Subcutaneous abdominal adipose tissue (tissue), 5 donors: ENCODE results near the gene ST3GAL3.

Experiments used
- H3K27ac ChIP-seq: one replicate; pipeline ENCODE4 v1.7.0; 2013; ENCODE audit warnings: low read depth, mild to moderate bottlenecking, inconsistent platforms, low read length, moderate library complexity
- H3K27me3 ChIP-seq, 5 donors: one replicate each; pipeline ENCODE4 v1.7.0; 2013; ENCODE audit warnings: low read length in 5 of 5, inconsistent platforms in 1 of 5; ENCODE audit not compliant: control insufficient read depth in 5 of 5, insufficient read depth in 4 of 5
- H3K36me3 ChIP-seq, 5 donors: one replicate each; pipeline ENCODE4 v1.7.0; 2013; ENCODE audit warnings: low read length in 5 of 5; ENCODE audit not compliant: control insufficient read depth in 5 of 5, insufficient read depth in 5 of 5
- H3K4me1 ChIP-seq, 5 donors: one replicate each; pipeline ENCODE4 v1.7.0; 2013; ENCODE audit warnings: low read length in 5 of 5, mild to moderate bottlenecking in 3 of 5, moderate library complexity in 1 of 5; ENCODE audit not compliant: control insufficient read depth in 5 of 5, insufficient read depth in 5 of 5
- H3K4me3 ChIP-seq, 5 donors: one replicate each; pipeline ENCODE4 v1.7.0; 2013; ENCODE audit warnings: low read length in 5 of 5, low read depth in 1 of 5
- H3K9ac ChIP-seq, 5 donors: one replicate each; pipeline ENCODE4 v1.7.0; 2013; ENCODE audit warnings: low read length in 5 of 5, mild to moderate bottlenecking in 4 of 5, moderate library complexity in 3 of 5
- H3K9me3 ChIP-seq, 5 donors: one replicate each; pipeline ENCODE4 v1.7.0; 2013; ENCODE audit warnings: low read length in 5 of 5; ENCODE audit not compliant: control insufficient read depth in 5 of 5
- donor health status: healthy.
- donor health status: healthy.
- donor health status: healthy.
- donor health status: healthy.
- donor health status: healthy.

The ST3GAL3 gene

DNA sequence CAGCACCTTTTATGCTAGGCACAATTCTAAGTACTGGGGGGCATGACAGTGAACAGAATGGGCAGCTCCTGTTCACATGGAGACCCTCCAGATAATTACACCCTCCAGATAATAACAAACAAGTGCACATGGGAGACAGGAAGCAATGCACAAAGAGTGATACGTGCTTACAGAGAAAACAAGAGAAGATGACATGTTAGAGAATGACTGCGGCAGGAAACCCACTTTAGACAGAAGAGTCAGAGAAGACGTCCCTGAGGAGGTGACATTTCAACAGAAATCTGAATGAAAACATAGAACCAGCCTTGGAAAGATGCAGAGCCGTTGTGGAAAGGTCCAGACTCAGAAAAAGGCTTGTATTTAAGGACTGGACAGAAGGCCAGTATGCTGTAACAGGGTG lies 171.5 kb downstream of the ST3GAL3 start:
- no peak overlapping the region for H3K4me3 ChIP-seq
- H3K9ac ChIP-seq, result no peak overlapping the region
- no peak overlapping the region for H3K27ac ChIP-seq
- H3K4me1 ChIP-seq, result no peaks in the 10 kb centered on the region
- peaks cover 0 to 25% (median 8%) of the 10 kb centered on the region in 5 donors for H3K36me3 ChIP-seq
- H3K27me3 ChIP-seq, result no peaks in the 10 kb centered on the region
- H3K9me3 ChIP-seq, result no peaks in the 10 kb centered on the region

DNA sequence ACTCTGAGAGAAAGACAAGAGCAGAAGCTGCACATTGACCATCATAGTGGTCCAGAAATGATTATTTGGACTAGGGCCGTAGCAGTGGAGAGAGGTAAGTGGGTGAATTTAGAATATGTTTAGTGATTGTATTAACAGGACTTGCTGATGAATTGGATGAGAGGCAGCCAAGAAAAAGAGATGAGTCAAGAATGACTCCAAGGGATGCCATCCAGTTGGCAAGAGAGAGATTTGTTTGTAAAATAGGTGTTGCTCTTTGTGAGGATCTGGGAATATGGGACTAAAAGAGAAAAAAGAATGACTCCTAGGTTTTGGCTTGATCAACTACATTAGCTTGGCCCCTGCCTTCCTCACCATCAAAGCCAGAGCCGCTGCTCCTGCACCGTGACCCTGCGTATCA lies 172.1 kb downstream of the ST3GAL3 start:
- no peak overlapping the region for H3K4me3 ChIP-seq
- H3K9me3 ChIP-seq, result no peaks in the 10 kb centered on the region
- H3K27me3 ChIP-seq, result no peaks in the 10 kb centered on the region
- peaks cover 0 to 25% (median 11%) of the 10 kb centered on the region in 5 donors for H3K36me3 ChIP-seq
- H3K27ac ChIP-seq, result no peak overlapping the region
- no peak overlapping the region for H3K9ac ChIP-seq
- H3K4me1 ChIP-seq, result no peaks in the 10 kb centered on the region

DNA sequence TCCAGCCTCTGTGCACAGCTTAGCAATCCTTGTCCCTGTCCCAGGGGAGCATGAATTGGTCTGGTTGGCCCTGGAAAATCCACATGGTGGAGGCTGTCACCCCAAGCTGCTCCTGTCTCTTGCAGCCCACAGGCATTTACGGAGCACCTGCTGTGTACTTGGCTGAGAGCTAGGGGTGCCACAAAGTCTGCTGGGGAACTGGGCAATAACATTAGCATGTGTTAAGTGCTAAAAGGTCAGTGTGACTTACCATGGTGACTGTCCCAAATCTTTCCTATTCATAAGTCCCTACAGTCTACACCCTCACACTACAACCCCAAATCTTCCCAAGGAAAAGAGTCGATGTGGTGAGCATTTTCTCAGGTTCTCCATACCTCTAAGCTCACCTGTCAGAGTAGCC lies 172.7 kb downstream of the ST3GAL3 start:
- no peak overlapping the region for H3K4me3 ChIP-seq
- H3K27ac ChIP-seq, result no peak overlapping the region
- no peak overlapping the region for H3K9ac ChIP-seq

DNA sequence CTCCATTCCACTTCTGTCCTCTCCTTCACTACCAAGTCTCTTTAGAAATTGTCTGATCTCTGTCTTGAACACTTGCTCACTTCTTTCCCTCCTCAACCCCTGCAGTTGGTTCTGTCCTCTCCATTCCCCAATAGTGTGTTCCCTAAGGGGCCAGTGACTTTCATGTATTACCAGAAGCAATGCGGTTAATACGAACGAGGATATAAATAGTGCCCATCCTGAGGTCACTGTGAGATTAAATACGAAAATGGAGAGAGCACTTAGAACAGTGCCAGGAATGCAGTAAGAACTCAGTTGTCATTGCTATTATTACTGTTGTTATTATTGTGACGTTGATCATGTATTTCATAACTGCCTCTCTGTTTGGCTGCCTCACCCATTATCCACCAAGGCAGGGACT lies 173.3 kb downstream of the ST3GAL3 start:
- Histone ChIP-seq H3K27ac (no peak overlapping the region), H3K4me1 (no peaks in the 10 kb centered on the region)

More for the DNA sequence above, 172.7 kb downstream of the ST3GAL3 start:
- Histone ChIP-seq H3K9me3 (no peaks in the 10 kb centered on the region), H3K27me3 (no peaks in the 10 kb centered on the region), H3K4me1 (no peaks in the 10 kb centered on the region), H3K36me3 (peaks cover 0 to 25% (median 11%) of the 10 kb centered on the region in 5 donors)

GRCh38 chr1:43881415-43881814 lies 174.1 kb downstream of the ST3GAL3 start:
- Histone ChIP-seq H3K4me1 (no peaks in the 10 kb centered on the region), H3K27ac (no peak overlapping the region), H3K4me3 (no peak overlapping the region), H3K36me3 (peaks cover 0 to 25% (median 11%) of the 10 kb centered on the region in 5 donors), H3K9me3 (no peaks in the 10 kb centered on the region), H3K9ac (no peak overlapping the region), H3K27me3 (no peaks in the 10 kb centered on the region)

More for the DNA sequence above, 173.3 kb downstream of the ST3GAL3 start:
- Histone ChIP-seq H3K9me3 (no peaks in the 10 kb centered on the region), H3K27me3 (no peaks in the 10 kb centered on the region), H3K36me3 (peaks cover 0 to 25% (median 11%) of the 10 kb centered on the region in 5 donors), H3K4me3 (no peak overlapping the region), H3K9ac (no peak overlapping the region)

DNA sequence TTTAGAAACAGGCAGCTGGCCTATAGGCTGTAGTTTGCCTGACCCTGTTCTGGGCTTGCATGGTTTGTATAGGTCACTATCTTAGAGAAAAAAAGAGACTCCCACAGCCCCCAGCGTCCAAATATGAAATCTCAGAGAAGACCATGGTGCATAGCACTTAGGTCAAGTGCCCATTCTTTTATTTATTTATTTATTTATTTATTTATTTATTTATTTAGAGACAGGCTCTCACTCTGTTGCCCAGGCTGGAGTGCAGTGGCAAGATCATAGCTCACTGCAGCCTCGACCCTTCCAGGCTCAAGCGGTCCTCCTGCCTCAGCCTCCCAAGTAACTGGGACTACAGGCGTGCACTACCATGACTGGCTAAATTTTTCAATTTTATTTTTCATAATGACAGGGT lies 175.4 kb downstream of the ST3GAL3 start:
- Histone ChIP-seq H3K9ac (no peak overlapping the region), H3K9me3 (no peaks in the 10 kb centered on the region), H3K27ac (no peak overlapping the region), H3K27me3 (no peaks in the 10 kb centered on the region), H3K4me1 (no peaks in the 10 kb centered on the region), H3K4me3 (no peak overlapping the region), H3K36me3 (peaks cover 0 to 25% (median 13%) of the 10 kb centered on the region in 5 donors)

- no peak overlapping the region for H3K4me3 ChIP-seq
- H3K27ac ChIP-seq, result no peak overlapping the region
- H3K9ac ChIP-seq, result no peak overlapping the region
- no peaks in the 10 kb centered on the region for H3K27me3 ChIP-seq
- peaks cover 0 to 25% (median 13%) of the 10 kb centered on the region in 5 donors for H3K36me3 ChIP-seq
- no peaks in the 10 kb centered on the region for H3K4me1 ChIP-seq
- H3K9me3 ChIP-seq, result no peaks in the 10 kb centered on the region
Observed at GRCh38 chr1:43883321-43883720, 176.0 kb downstream of the ST3GAL3 start.

- H3K9ac ChIP-seq, result no peak overlapping the region
- H3K9me3 ChIP-seq, result no peaks in the 10 kb centered on the region
- H3K27ac ChIP-seq, result no peak overlapping the region
- H3K4me3 ChIP-seq, result no peak overlapping the region
- H3K27me3 ChIP-seq, result no peaks in the 10 kb centered on the region
- no peaks in the 10 kb centered on the region for H3K4me1 ChIP-seq
- peaks cover 0 to 16% (median 4%) of the 10 kb centered on the region in 5 donors for H3K36me3 ChIP-seq
Observed at GRCh38 chr1:43885279-43885801, 178.0 kb downstream of the ST3GAL3 start.

DNA sequence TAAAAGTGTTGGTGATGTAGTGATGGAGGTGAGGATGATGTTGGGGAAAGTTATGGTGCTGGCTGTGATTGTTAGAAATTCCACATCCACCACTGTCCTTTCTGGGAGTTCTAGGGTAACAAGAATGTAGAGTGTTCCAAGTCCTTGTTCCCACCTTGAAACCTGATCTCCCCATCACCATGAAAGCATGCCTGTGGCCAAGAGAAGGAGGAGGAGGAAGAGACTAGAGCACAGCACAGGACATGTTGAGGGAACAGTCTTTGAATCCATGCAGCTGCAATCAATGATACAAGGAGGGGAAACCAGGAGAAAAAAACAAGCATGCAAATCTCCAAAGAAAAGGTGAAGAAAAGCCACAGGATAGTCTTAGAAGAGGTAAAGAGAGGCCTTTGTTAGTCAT lies 180.4 kb downstream of the ST3GAL3 start:
- H3K36me3 ChIP-seq, result peaks cover 0 to 5% (median 0%) of the 10 kb centered on the region in 5 donors
- no peak overlapping the region for H3K4me3 ChIP-seq
- H3K4me1 ChIP-seq, result no peaks in the 10 kb centered on the region
- H3K27ac ChIP-seq, result no peak overlapping the region
- H3K9me3 ChIP-seq, result no peaks in the 10 kb centered on the region
- H3K9ac ChIP-seq, result no peak overlapping the region
- H3K27me3 ChIP-seq, result no peaks in the 10 kb centered on the region

DNA sequence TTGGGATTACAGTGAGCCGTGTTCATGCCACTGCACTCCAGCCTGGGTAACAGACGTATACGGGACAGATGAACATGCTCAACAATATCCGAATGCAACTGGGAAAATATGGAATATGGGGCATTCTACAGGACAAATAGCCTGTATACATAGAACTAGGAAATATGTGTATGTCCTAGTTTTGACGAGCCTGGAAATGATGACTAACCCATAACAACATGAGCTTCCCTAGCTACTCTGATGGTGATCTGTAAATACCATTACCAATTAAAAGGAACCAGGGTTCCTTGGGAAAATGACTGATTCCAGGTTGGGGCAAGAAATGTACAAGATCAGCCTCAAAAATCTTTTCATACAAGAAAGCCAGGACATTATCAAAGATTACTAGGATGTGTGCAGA lies 183.5 kb downstream of the ST3GAL3 start:
- Histone ChIP-seq H3K4me3 (no peak overlapping the region), H3K27me3 (no peaks in the 10 kb centered on the region), H3K9ac (no peak overlapping the region), H3K36me3 (peaks cover 1 to 20% (median 18%) of the 10 kb centered on the region in 5 donors), H3K4me1 (no peaks in the 10 kb centered on the region), H3K9me3 (no peaks in the 10 kb centered on the region), H3K27ac (no peak overlapping the region)
